Hepatocyte (in vitro differentiated cells): ENCODE data around the gene MRPL27. TPM values are rescaled to one million over a fixed set of nuclear protein-coding genes. Genes with fewer than 3 reads are reported as not detected.
"Not testable (repeated sequence)": the region's sequence is repeated elsewhere in the genome, so short reads cannot be mapped to it uniquely, and the experiment has no call there.

ENCODE experiments used
- DNase-seq: peaks from one replicate; pipeline ENCODE4 v3.0.0-alpha.2; 2016; ENCODE audit warnings: low spot score
- H2AFZ ChIP-seq: fragments of 200-600 bp; sonication (generic); 2 replicates; pipeline ENCODE4 v1.6.0; 2016; ENCODE audit warnings: antibody characterized with exemption, mild to moderate bottlenecking
- H3K27ac ChIP-seq: fragments of 200-600 bp; sonication (generic); 2 replicates; pipeline ENCODE4 v1.5.1; 2016; ENCODE audit warnings: mild to moderate bottlenecking
- H3K27me3 ChIP-seq: fragments of 200-600 bp; sonication (generic); 2 replicates; pipeline ENCODE4 v1.6.1; 2016
- H3K36me3 ChIP-seq: fragments of 200-600 bp; sonication (generic); replicated peaks from 2 replicates; pipeline ENCODE4 v1.5.1; 2016; ENCODE audit warnings: low read depth; ENCODE audit not compliant: insufficient read depth
- H3K4me1 ChIP-seq: fragments of 200-600 bp; sonication (generic); 2 replicates; pipeline ENCODE4 v1.5.1; 2016; ENCODE audit warnings: mild to moderate bottlenecking, moderate library complexity; ENCODE audit not compliant: insufficient read depth
- H3K4me2 ChIP-seq: fragments of 200-600 bp; sonication (generic); 2 replicates; pipeline ENCODE4 v1.6.0; 2016
- H3K4me3 ChIP-seq: fragments of 200-600 bp; sonication (generic); 2 replicates; pipeline ENCODE4 v1.5.1; 2016; ENCODE audit warnings: mild to moderate bottlenecking
- H3K79me2 ChIP-seq: fragments of 200-600 bp; sonication (generic); 2 replicates; pipeline ENCODE4 v1.6.0; 2017; ENCODE audit warnings: mild to moderate bottlenecking
- H3K9me2 ChIP-seq: fragments of 200-600 bp; sonication (generic); replicated peaks from 2 replicates; pipeline ENCODE4 v1.6.0; 2017; ENCODE audit warnings: mild to moderate bottlenecking; ENCODE audit not compliant: insufficient read depth
- H3K9me3 ChIP-seq: fragments of 200-600 bp; sonication (generic); 2 replicates; pipeline ENCODE4 v1.5.1; 2016; ENCODE audit warnings: low read depth, mild to moderate bottlenecking
- H4K20me1 ChIP-seq: fragments of 200-600 bp; sonication (generic); 2 replicates; pipeline ENCODE4 v1.6.0; 2016; ENCODE audit warnings: mild to moderate bottlenecking; ENCODE audit not compliant: insufficient read depth, poor library complexity, severe bottlenecking
- CTCF ChIP-seq: fragments of 200-600 bp; sonication (generic); IDR thresholded peaks from 2 replicates; pipeline ENCODE4 v1.5.1; 2016; ENCODE audit warnings: antibody characterized with exemption, mild to moderate bottlenecking; ENCODE audit not compliant: poor library complexity
- EZH2 ChIP-seq: fragments of 200-600 bp; sonication (generic); IDR thresholded peaks from 2 replicates; pipeline ENCODE4 v1.6.1; 2016; ENCODE audit warnings: antibody characterized with exemption, mild to moderate bottlenecking, borderline replicate concordance
- EZH2phosphoT487 ChIP-seq: fragments of 200-600 bp; sonication (generic); IDR thresholded peaks from one replicate; pipeline ENCODE4 v1.6.1; 2018; ENCODE audit warnings: antibody characterized with exemption, mild to moderate bottlenecking, low read depth, moderate library complexity; ENCODE audit not compliant: unreplicated experiment, severe bottlenecking
- WGBS: methylation state at CpG from one replicate; pipeline ENCODE4 v1.1.6; 2016; ENCODE audit warnings: low lambda C conversion rate; ENCODE audit errors: missing lambda C conversion rate; 5-methylcytosine and 5-hydroxymethylcytosine counted together
- polyA plus RNA-seq: library from polyadenylated mRNA; unstranded; fragments of >200 nt; fragmentation: Nextera tagmentation; extraction: Ambion mirVana; gene quantifications from 2 replicates; pipeline ENCODE4 v1.2.1, GENCODE V29; 2016
- total RNA-seq: library from RNA; depleted of rRNA; stranded (reverse); fragments of >200 nt; gene quantifications from 2 replicates; pipeline ENCODE4 v1.2.3, GENCODE V29; 2014

The MRPL27 gene
- total and polyA plus RNA-seq, 2 experiments from 2014 or later: 83.0 to 139 TPM

- Histone ChIP-seq H3K27ac (no peak overlapping the region), H3K79me2 (no peaks in the 10 kb centered on the region), H3K36me3 (no peaks in the 10 kb centered on the region), H3K9me3 (no peaks in the 10 kb centered on the region), H3K9me2 (no peaks in the 10 kb centered on the region), H3K27me3 (peaks cover 3% of the 10 kb centered on the region), H3K4me1 (no peaks in the 10 kb centered on the region), H4K20me1 (no peaks in the 10 kb centered on the region), H3K4me3 (no peak overlapping the region), H2AFZ (no peak overlapping the region), H3K4me2 (no peak overlapping the region)
- no peak for TF ChIP-seq EZH2
- no peak for TF ChIP-seq CTCF
- no peak for TF ChIP-seq EZH2phosphoT487
- 91% methylated on average over 4 of the region's 4 CpGs for WGBS
- DNase-seq: no peak
Observed at GRCh38 chr17:50407921-50408320, 34.9 kb upstream of the MRPL27 start.

DNA sequence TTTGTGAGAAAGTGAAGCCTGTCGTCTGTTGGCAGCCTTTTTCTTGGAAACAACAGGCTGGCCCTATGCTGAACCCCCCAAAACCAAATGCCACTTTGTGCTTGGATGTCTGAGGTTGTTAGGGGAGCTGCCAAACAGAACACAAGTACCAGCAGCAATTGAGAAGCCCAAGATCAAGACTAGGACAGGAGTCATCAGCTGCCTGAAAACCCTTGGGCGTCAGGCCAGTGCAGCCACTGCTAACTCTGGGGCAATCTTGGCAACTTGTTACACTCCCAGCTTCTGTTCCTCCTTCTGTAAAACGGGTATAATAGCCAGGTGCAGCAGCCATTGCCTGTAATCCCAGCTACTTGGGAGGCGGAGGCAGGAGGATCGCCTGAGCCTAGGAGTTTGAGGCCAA lies 33.6 kb upstream of the MRPL27 start:
- Histone ChIP-seq H3K27ac (no peak overlapping the region), H3K36me3 (no peaks in the 10 kb centered on the region), H3K4me2 (no peak overlapping the region), H3K4me3 (no peak overlapping the region), H2AFZ (no peak overlapping the region), H3K9me3 (no peaks in the 10 kb centered on the region), H3K4me1 (no peaks in the 10 kb centered on the region), H3K27me3 (peaks cover 3% of the 10 kb centered on the region), H3K9me2 (no peaks in the 10 kb centered on the region), H4K20me1 (no peaks in the 10 kb centered on the region), H3K79me2 (no peaks in the 10 kb centered on the region)
- TF ChIP-seq EZH2phosphoT487 (no peak), EZH2 (no peak)
- WGBS: 84% methylated on average over 5 of the region's 5 CpGs
- DNase-seq: no peak

GRCh38 chr17:50405351-50405750 lies 32.4 kb upstream of the MRPL27 start:
- 73% methylated on average over 4 of the region's 4 CpGs for WGBS
- not testable (repeated sequence) for H3K4me1 ChIP-seq, H3K36me3 ChIP-seq, H4K20me1 ChIP-seq, H3K9me3 ChIP-seq, H3K4me2 ChIP-seq, H3K27ac ChIP-seq, H3K27me3 ChIP-seq, H3K4me3 ChIP-seq, H2AFZ ChIP-seq, H3K9me2 ChIP-seq, H3K79me2 ChIP-seq, DNase-seq

DNA sequence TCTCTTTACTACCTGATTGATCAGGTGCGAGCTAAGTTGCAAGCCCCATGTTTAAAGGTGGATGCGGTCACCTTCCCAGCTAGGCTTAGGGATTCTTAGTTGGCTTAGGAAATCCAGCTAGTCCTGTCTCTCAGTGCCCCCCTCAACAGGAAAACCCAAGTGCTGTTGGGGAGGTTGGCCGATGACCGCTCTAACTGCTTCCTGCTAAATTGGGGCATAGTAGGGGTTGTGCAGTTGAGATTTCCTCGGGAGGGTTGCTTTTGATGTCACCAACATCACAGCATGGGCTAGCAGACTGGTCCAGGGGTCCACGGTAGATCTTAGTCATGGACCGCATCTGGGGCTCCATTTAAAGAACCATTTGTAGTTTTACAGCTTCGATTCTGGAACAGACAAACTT lies 26.6 kb upstream of the MRPL27 start:
- H3K9me2 ChIP-seq, H2AFZ ChIP-seq, DNase-seq, H3K27ac ChIP-seq, H3K9me3 ChIP-seq, H3K27me3 ChIP-seq, H3K4me3 ChIP-seq, H3K36me3 ChIP-seq, H3K4me2 ChIP-seq: not testable (repeated sequence)
- peaks cover 12% of the 10 kb centered on the region for H3K4me1 ChIP-seq
- peaks cover 18% of the 10 kb centered on the region for H4K20me1 ChIP-seq
- 92% methylated on average over 8 of the region's 8 CpGs for WGBS
- peaks cover 27% of the 10 kb centered on the region for H3K79me2 ChIP-seq

GRCh38 chr17:50398672-50399071 lies 25.7 kb upstream of the MRPL27 start:
- H3K4me3 ChIP-seq, H3K36me3 ChIP-seq, H3K27ac ChIP-seq, H2AFZ ChIP-seq, H3K27me3 ChIP-seq, H3K9me2 ChIP-seq, H3K4me2 ChIP-seq, H3K9me3 ChIP-seq, DNase-seq: not testable (repeated sequence)
- H3K4me1 ChIP-seq: peaks cover 12% of the 10 kb centered on the region
- peaks cover 20% of the 10 kb centered on the region for H4K20me1 ChIP-seq
- WGBS: 94% methylated on average over 3 of the region's 3 CpGs
- H3K79me2 ChIP-seq: peaks cover 36% of the 10 kb centered on the region
